GM19043 (cell line): ENCODE data around the gene ZNF554.
"Not testable (repeated sequence)": the region's sequence is repeated elsewhere in the genome, so short reads cannot be mapped to it uniquely, and the experiment has no call there.

ENCODE experiments used
- ATAC-seq: cut with Tn5 transposase; IDR thresholded peaks from one replicate; pipeline ENCODE4 v1.9.1; 2021; ENCODE audit warnings: low read depth; ENCODE audit not compliant: unreplicated experiment

The ZNF554 gene

GRCh38 chr19:2806736-2807378, 12.8 kb upstream of the ZNF554 start:
- no peak for ATAC-seq

DNA sequence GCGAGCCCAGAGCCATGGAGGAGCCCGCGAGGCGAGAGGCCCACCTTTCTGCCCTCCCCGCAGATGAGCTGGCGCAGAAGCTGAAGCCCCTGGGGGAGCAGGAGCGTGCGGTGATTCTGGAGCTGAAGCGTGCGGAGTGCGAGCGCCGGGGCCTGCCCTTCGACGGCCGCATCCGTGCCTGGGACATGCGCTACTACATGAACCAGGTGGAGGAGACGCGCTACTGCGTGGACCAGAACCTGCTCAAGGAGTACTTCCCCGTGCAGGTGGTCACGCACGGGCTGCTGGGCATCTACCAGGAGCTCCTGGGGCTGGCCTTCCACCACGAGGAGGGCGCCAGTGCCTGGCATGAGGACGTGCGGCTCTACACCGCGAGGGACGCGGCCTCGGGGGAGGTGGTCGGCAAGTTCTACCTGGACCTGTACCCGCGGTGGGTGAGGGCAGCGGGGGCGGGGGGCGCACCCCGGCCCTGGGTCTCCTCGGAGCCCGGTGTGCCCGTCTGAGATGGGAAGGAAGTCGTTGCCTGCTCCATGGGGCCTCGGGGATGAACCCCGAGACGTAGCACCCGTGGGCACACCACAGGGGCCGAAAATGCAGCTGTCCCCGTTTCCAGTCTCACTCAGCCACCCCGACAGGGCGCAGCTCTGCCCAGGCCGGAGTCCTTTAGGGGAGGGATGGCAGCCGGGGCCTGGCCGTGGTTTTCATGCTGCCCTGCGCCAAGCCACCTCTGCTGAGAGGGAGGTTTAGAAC, 12.1 kb upstream of the ZNF554 start:
- no peak for ATAC-seq

DNA sequence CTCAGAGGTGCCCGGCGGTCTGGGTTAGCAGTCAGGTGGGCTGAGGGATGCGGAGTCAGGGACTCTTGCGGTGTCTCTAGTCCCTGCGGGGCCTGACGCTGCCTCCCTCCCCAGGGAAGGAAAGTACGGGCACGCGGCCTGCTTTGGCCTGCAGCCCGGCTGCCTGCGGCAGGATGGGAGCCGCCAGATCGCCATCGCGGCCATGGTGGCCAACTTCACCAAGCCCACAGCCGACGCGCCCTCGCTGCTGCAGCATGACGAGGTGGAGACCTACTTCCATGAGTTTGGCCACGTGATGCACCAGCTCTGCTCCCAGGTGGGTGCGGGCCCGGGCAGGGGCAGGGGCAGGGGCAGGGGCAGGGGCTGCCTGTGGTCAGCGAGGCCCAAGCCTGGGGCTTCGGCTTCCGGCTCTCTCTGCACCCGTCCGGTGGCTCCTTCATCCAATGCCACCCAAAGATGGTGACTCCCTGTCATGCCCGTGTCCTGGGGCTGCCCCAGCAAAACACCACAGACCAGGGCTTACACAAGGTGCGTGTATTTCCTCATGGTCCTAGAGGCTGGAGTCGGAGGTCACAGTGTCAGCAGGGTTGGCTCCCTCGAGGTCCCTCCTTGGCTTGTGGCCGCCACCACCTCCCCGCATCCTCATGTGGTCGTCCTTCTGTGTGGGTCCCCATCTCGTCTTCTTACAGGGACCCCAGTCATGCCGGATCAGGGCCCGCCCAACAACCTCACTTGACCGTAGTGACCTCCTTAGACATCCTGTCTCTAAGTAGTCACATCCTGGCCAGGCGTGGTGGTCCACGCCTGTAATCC, 11.3 kb upstream of the ZNF554 start:
- no peak for ATAC-seq

DNA sequence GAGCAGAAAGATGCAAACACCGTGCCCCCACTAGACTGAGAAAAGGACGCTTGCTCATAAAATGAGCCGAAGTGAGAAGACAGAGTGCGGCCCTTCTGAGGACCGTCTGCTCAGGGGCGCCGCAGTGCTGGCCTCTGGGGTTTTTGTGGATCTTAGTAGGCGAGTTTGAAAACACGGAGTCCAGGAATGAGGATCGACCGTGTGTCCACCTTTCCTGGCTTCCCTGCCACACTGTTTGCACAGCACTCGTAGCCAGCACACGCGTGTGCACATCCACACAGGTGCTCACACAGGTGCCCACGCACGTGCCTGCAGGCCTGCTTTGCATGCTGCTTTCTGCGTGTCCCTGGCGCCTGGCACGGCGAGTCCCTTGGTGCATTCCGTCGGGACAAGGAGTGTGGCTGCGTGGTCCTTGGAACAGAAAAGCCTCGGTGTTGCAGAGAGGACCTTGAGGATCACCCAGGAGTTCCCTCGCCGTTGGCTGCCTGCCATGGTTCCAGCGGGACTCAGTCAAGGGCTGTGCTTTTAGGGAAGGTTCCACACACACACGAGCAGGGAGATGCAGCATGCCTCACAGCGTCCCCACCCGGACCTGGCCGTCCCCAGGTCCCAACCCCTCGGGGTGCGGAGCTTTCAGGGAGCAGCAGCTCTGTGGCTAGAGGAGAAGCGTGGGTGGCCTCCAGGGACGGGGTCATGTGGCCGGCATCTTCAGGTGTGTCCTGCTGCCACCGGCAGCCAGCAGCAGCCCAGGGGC, 10.1 kb upstream of the ZNF554 start:
- ATAC-seq: no peak

- ATAC-seq: no peak
Measured at GRCh38 chr19:2810141-2811091, 9.3 kb upstream of the ZNF554 start.

- ATAC-seq: no peak
Measured at GRCh38 chr19:2811221-2811722, 8.4 kb upstream of the ZNF554 start.

DNA sequence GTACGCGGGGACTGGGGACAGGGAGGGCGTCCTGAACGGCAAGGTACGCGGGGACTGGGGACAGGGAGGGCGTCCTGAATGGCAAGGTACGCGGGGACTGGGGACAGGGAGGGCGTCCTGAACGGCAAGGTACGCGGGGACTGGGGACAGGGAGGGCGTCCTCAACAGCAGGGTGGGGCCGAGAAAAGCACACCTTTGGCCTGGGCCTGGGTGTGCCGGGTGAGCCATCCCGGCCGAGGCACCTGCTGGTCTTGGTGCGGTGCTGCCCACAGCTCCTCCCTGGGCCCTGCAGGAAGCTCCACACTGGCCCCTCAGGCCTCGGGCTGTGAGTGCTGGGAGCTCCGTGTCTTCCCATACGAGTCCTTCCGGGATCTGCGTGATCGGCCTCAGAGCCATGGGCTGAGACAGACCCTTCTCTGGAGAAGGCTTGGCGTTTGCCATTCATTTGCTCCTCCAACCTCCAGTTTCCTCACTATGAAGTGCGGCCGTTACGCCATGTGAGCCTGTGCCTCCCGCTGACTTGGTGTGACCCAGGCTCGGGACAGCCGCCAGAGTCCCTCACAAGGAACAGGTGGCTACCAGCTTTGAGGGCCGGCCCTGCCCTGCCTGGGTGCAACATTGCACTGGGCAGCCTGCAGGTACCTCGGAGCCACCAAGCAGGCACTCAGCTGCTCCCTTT, 7.8 kb upstream of the ZNF554 start:
- ATAC-seq: no peak

GRCh38 chr19:2812414-2813234, 7.0 kb upstream of the ZNF554 start:
- ATAC-seq: no peak

GRCh38 chr19:2813235-2814160, 6.2 kb upstream of the ZNF554 start:
- no peak for ATAC-seq

DNA sequence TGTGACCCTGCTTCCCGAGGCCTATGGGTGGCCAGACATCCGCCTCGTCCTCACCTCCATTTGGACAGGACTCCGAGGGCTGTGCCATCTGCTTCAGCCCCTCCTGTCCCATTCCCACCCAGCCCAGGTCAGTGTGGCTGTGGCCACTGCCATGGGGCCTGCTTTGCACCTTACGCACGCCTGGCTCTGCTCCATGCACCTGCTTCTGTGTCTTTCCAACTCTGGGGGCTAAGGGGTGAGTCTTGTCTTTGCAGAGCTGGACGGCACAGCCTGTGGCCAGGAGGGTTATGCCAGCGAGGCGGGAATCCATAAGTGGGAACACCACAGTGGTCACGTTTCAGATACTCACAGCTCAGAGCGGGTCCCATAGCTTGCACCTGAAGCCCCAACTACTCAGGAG, 5.2 kb upstream of the ZNF554 start:
- ATAC-seq: no peak

- no peak for ATAC-seq
Measured at GRCh38 chr19:2815191-2815614, 4.5 kb upstream of the ZNF554 start.

- ATAC-seq: no peak
Measured at GRCh38 chr19:2815923-2816322, 3.7 kb upstream of the ZNF554 start.

- no peak for ATAC-seq
Measured at GRCh38 chr19:2816641-2817040, 3.0 kb upstream of the ZNF554 start.

GRCh38 chr19:2817237-2817829, 2.3 kb upstream of the ZNF554 start:
- ATAC-seq: not testable (repeated sequence)

GRCh38 chr19:2820112-2820702, 539 bp downstream of the ZNF554 start:
- no peak for ATAC-seq

GRCh38 chr19:2822846-2823245, 3.2 kb downstream of the ZNF554 start:
- ATAC-seq: no peak
